ENCODE measurements around the gene CD99. TPM values are rescaled to one million over a fixed set of nuclear protein-coding genes. Genes with fewer than 3 reads are reported as not detected.
"Not testable (repeated sequence)": the region's sequence is repeated elsewhere in the genome, so short reads cannot be mapped to it uniquely, and the experiment has no call there.

Gene CD99
- total RNA-seq, 1 donor from 2014 or later = 122 TPM

DNA sequence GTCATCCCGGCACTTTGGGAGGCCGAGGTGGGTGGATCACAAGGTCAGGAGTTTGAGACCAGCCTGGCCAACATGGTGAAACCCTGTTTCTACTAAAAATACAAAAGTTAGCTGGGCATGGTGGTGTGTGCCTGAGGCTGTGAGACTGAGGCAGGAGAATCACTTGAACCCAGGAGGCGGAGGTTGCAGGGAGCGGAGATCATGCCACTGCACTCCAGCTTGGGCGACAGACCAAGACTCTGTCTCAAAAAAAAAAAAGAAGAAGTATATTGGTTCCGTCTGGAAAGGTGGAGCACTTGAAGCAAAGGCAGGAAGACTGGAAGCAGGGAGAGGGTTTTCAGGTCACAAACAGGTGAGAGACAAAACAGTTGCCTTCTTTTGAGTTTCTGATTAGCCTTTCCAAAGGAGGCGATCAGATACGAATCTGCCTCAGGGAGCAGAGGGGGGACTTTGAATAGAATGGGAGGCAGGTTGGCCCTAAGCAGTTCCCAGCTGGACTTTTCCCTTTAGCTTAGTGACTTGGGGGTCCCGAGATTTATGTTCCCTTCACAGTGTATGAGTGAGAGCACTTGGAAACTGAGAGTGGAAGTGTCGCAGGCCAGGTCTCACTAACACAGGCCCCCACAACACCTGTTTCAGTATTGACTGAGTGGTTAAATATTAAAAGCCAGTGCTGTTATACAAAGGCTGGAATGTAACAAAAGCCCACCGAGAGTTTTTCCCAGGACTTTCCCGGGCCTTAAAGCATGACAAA, 89.6 kb downstream of the CD99 start:
- not testable (repeated sequence) for H3K27me3 ChIP-seq (ENCODE audit: control insufficient read depth in 3 of 3, insufficient read depth in 3 of 3, low read length in 3 of 3); H3K4me1 ChIP-seq (ENCODE audit: control insufficient read depth in 3 of 3, insufficient read depth in 3 of 3, low read length in 3 of 3); H3K9me3 ChIP-seq (ENCODE audit: control insufficient read depth in 3 of 3, low read length in 3 of 3); H3K4me3 ChIP-seq (ENCODE audit: low read length in 3 of 3); H3K9ac ChIP-seq (ENCODE audit: low read depth in 1 of 3, low read length in 3 of 3); H3K27ac ChIP-seq (ENCODE audit: low read depth, low read length); H3K36me3 ChIP-seq (ENCODE audit: control insufficient read depth in 3 of 3, insufficient read depth in 3 of 3, low read length in 3 of 3)

DNA sequence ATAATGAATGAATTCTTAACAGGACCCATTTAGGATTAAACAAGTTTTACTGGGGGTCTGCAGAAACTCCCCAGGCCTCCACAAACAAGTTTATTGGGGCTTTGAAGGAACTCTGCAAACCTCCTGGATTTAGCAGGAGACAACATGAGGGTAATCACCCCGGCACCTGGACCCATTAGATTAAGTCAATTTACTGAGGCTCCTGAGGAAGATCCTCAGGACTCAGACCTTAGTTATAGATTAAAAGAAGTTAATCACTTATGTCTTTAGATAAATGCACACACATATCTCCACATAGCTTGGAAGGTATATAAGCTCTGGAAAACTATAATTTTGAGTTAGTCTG, 90.1 kb downstream of the CD99 start:
- Histone ChIP-seq H3K9ac (ENCODE audit: low read depth in 1 of 3, low read length in 3 of 3) (no peak overlapping the region), H3K4me3 (ENCODE audit: low read length in 3 of 3) (no peak overlapping the region), H3K4me1 (ENCODE audit: control insufficient read depth in 3 of 3, insufficient read depth in 3 of 3, low read length in 3 of 3) (no peaks in the 10 kb centered on the region), H3K27ac (ENCODE audit: low read depth, low read length) (no peak overlapping the region), H3K36me3 (ENCODE audit: control insufficient read depth in 3 of 3, insufficient read depth in 3 of 3, low read length in 3 of 3) (no peaks in the 10 kb centered on the region), H3K27me3 (ENCODE audit: control insufficient read depth in 3 of 3, insufficient read depth in 3 of 3, low read length in 3 of 3) (no peaks in the 10 kb centered on the region), H3K9me3 (ENCODE audit: control insufficient read depth in 3 of 3, low read length in 3 of 3) (no peaks in the 10 kb centered on the region)

DNA sequence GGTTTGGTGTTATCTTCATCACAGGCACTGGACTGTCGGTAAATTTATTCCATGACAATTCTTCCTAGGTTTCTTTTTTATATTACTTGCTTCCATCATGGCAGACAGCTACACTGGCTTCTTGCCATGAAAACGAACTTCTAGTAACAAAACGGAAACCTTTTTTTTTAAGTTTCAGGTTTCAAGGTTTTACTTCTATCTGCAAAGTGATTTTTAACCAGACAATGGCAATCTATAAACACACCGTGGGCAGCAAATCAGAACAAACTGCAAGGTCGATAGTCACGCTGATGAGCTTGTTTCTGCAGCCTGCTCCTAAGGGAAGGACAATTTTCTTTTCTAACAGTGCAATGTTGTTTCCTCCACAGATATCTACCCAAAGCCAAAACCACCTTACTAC, 90.6 kb downstream of the CD99 start:
- no peak overlapping the region for H3K27ac ChIP-seq (ENCODE audit: low read depth, low read length)
- no peak overlapping the region for H3K4me3 ChIP-seq (ENCODE audit: low read length in 3 of 3)
- no peaks in the 10 kb centered on the region for H3K4me1 ChIP-seq (ENCODE audit: control insufficient read depth in 3 of 3, insufficient read depth in 3 of 3, low read length in 3 of 3)
- no peak overlapping the region for H3K9ac ChIP-seq (ENCODE audit: low read depth in 1 of 3, low read length in 3 of 3)
- no peaks in the 10 kb centered on the region for H3K27me3 ChIP-seq (ENCODE audit: control insufficient read depth in 3 of 3, insufficient read depth in 3 of 3, low read length in 3 of 3)
- no peaks in the 10 kb centered on the region for H3K9me3 ChIP-seq (ENCODE audit: control insufficient read depth in 3 of 3, low read length in 3 of 3)
- no peaks in the 10 kb centered on the region for H3K36me3 ChIP-seq (ENCODE audit: control insufficient read depth in 3 of 3, insufficient read depth in 3 of 3, low read length in 3 of 3)

DNA sequence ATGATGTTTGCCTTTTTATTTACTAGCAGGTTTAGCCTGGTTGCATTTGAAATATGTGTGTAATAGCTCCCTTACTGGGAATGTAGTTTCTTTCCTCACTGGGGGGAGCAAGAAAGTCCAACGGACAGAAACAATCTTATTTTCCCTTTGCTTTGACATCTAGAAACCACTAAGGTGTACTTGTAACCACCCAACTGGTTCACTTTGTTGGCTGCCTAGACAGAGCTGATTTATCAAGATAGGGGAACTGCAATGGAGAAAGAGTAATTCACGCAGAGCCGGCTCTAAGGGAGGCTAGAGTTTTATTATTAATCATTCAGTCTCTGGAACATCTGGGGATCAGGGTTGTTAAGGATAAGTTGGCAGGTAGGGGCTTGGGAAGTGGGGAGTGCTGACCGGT, 91.1 kb downstream of the CD99 start:
- H3K36me3 ChIP-seq (ENCODE audit: control insufficient read depth in 3 of 3, insufficient read depth in 3 of 3, low read length in 3 of 3) = no peaks in the 10 kb centered on the region
- no peak overlapping the region for H3K9ac ChIP-seq (ENCODE audit: low read depth in 1 of 3, low read length in 3 of 3)
- no peak overlapping the region for H3K4me3 ChIP-seq (ENCODE audit: low read length in 3 of 3)
- no peak overlapping the region for H3K27ac ChIP-seq (ENCODE audit: low read depth, low read length)
- no peaks in the 10 kb centered on the region for H3K27me3 ChIP-seq (ENCODE audit: control insufficient read depth in 3 of 3, insufficient read depth in 3 of 3, low read length in 3 of 3)
- H3K4me1 ChIP-seq (ENCODE audit: control insufficient read depth in 3 of 3, insufficient read depth in 3 of 3, low read length in 3 of 3) = no peaks in the 10 kb centered on the region
- no peaks in the 10 kb centered on the region for H3K9me3 ChIP-seq (ENCODE audit: control insufficient read depth in 3 of 3, low read length in 3 of 3)

DNA sequence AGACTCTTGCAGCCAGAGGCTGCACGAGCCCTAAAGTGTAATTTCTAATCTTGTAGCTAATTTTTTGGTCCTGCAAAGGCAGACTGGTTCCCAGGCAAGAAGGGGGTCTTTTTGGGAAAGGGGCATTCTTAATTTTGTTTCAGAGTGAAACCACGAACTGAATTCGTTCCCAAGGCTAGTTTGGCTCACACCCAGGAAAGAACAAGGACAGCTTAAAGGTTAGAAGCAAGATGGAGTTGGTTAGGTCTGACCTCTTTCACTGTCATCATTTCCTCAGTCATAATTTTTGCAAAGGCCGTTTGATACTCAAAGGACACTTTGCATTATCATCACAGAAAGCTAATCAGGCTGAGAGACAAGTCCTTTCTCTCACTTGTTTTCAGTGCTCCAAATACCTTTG, 91.7 kb downstream of the CD99 start:
- Histone ChIP-seq H3K27me3 (ENCODE audit: control insufficient read depth in 3 of 3, insufficient read depth in 3 of 3, low read length in 3 of 3) (no peaks in the 10 kb centered on the region), H3K36me3 (ENCODE audit: control insufficient read depth in 3 of 3, insufficient read depth in 3 of 3, low read length in 3 of 3) (no peaks in the 10 kb centered on the region), H3K9me3 (ENCODE audit: control insufficient read depth in 3 of 3, low read length in 3 of 3) (no peaks in the 10 kb centered on the region), H3K9ac (ENCODE audit: low read depth in 1 of 3, low read length in 3 of 3) (no peak overlapping the region), H3K4me3 (ENCODE audit: low read length in 3 of 3) (no peak overlapping the region), H3K27ac (ENCODE audit: low read depth, low read length) (no peak overlapping the region), H3K4me1 (ENCODE audit: control insufficient read depth in 3 of 3, insufficient read depth in 3 of 3, low read length in 3 of 3) (no peaks in the 10 kb centered on the region)

DNA sequence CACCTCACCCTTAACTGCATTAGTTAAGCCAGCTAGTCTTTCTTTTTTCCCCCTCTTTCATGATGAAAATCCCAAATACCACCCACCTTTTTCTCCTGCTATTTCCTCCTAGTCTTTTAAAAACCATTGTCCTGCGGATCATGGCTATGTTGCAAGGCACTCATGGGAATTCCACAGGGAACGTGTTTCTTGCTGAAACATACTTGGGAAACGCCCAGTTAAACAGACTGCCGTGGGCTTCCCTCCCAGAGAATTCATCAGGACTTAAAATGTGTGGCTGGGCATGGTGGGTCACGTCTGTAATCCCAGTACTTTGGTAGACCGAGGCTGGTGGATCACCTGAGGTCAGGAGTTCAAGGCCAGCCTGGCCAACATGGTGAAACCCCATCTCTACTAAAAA, 92.9 kb downstream of the CD99 start:
- no peak overlapping the region for H3K27ac ChIP-seq (ENCODE audit: low read depth, low read length)
- H3K9me3 ChIP-seq (ENCODE audit: control insufficient read depth in 3 of 3, low read length in 3 of 3) = no peaks in the 10 kb centered on the region
- no peaks in the 10 kb centered on the region for H3K27me3 ChIP-seq (ENCODE audit: control insufficient read depth in 3 of 3, insufficient read depth in 3 of 3, low read length in 3 of 3)
- no peaks in the 10 kb centered on the region for H3K36me3 ChIP-seq (ENCODE audit: control insufficient read depth in 3 of 3, insufficient read depth in 3 of 3, low read length in 3 of 3)
- no peaks in the 10 kb centered on the region for H3K4me1 ChIP-seq (ENCODE audit: control insufficient read depth in 3 of 3, insufficient read depth in 3 of 3, low read length in 3 of 3)
- no peak overlapping the region for H3K4me3 ChIP-seq (ENCODE audit: low read length in 3 of 3)
- H3K9ac ChIP-seq (ENCODE audit: low read depth in 1 of 3, low read length in 3 of 3) = no peak overlapping the region

DNA sequence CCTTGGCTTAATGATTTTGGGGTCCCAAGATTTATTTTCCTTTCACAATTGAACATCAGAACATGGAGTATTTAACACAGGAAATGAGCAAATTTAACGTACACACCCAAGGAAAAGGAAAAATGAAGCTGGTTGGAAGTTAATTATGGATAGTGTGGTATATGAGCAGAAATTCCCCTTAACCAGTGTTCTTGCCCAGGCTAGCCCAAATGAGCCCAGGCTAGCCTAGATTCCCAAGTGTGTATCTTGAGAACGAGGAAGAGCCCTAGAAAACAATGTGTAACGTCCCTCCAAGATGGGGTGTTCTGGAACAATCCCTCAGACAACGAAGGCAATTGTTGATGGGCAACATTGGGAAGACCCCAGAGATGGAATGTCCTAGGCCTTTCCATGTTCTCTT, 94.4 kb downstream of the CD99 start:
- Histone ChIP-seq H3K27ac (ENCODE audit: low read depth, low read length) (no peak overlapping the region), H3K27me3 (ENCODE audit: control insufficient read depth in 3 of 3, insufficient read depth in 3 of 3, low read length in 3 of 3) (no peaks in the 10 kb centered on the region), H3K9me3 (ENCODE audit: control insufficient read depth in 3 of 3, low read length in 3 of 3) (no peaks in the 10 kb centered on the region), H3K4me3 (ENCODE audit: low read length in 3 of 3) (no peak overlapping the region), H3K36me3 (ENCODE audit: control insufficient read depth in 3 of 3, insufficient read depth in 3 of 3, low read length in 3 of 3) (no peaks in the 10 kb centered on the region), H3K4me1 (ENCODE audit: control insufficient read depth in 3 of 3, insufficient read depth in 3 of 3, low read length in 3 of 3) (no peaks in the 10 kb centered on the region), H3K9ac (ENCODE audit: low read depth in 1 of 3, low read length in 3 of 3) (no peak overlapping the region)

DNA sequence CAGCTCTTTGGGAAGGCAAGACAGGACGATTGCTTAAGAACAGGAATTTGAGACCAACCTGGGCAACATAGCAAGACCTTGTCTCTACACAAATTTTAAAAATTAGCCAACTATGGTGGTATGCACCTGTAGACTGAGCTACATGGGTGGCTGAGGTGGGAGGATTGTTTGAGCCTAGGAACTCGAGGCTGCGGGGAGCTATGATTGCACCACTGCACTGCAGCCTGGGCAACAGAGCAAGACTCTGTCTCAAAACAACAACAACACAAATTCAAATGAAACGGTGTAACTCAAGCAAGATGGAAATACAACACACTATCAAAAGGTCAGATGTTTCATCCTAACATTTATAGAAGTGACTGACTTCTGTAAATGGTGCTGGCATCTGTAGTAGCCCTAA, 97.9 kb downstream of the CD99 start:
- Histone ChIP-seq H3K9ac (ENCODE audit: low read depth in 1 of 3, low read length in 3 of 3) (no peak overlapping the region), H3K4me3 (ENCODE audit: low read length in 3 of 3) (no peak overlapping the region), H3K4me1 (ENCODE audit: control insufficient read depth in 3 of 3, insufficient read depth in 3 of 3, low read length in 3 of 3) (no peaks in the 10 kb centered on the region), H3K27ac (ENCODE audit: low read depth, low read length) (no peak overlapping the region), H3K27me3 (ENCODE audit: control insufficient read depth in 3 of 3, insufficient read depth in 3 of 3, low read length in 3 of 3) (no peaks in the 10 kb centered on the region), H3K36me3 (ENCODE audit: control insufficient read depth in 3 of 3, insufficient read depth in 3 of 3, low read length in 3 of 3) (no peaks in the 10 kb centered on the region), H3K9me3 (ENCODE audit: control insufficient read depth in 3 of 3, low read length in 3 of 3) (no peaks in the 10 kb centered on the region)

DNA sequence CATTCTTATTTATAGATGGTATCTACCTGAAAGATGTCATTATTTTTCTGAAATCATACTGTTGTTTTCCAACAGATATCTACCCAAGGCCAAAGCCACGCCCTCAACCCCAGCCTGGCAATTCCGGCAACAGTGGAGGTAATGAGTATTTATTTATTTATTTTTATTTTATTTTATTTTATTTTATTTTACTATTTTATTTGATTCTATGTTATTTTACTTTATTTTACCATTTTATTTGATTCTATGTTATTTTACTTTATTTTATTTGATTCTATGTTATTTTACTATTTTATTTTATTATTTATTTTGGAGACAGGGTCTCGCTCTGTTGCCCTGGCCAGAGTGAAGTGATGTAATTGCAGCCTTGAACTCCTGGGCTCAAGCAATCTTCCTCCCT, 98.5 kb downstream of the CD99 start:
- H3K27ac ChIP-seq (ENCODE audit: low read depth, low read length) = no peak overlapping the region
- no peaks in the 10 kb centered on the region for H3K36me3 ChIP-seq (ENCODE audit: control insufficient read depth in 3 of 3, insufficient read depth in 3 of 3, low read length in 3 of 3)
- H3K9ac ChIP-seq (ENCODE audit: low read depth in 1 of 3, low read length in 3 of 3) = no peak overlapping the region
- no peaks in the 10 kb centered on the region for H3K4me1 ChIP-seq (ENCODE audit: control insufficient read depth in 3 of 3, insufficient read depth in 3 of 3, low read length in 3 of 3)
- no peaks in the 10 kb centered on the region for H3K9me3 ChIP-seq (ENCODE audit: control insufficient read depth in 3 of 3, low read length in 3 of 3)
- H3K27me3 ChIP-seq (ENCODE audit: control insufficient read depth in 3 of 3, insufficient read depth in 3 of 3, low read length in 3 of 3) = no peaks in the 10 kb centered on the region
- H3K4me3 ChIP-seq (ENCODE audit: low read length in 3 of 3) = no peak overlapping the region

All from skeletal muscle tissue (tissue), 4 donors.